Occipital lobe (tissue), 2 donors: Measurements from ENCODE around the gene SMARCA4. TPM values are rescaled to one million over a fixed set of nuclear protein-coding genes. Genes with fewer than 3 reads are reported as not detected.

Experiments used
- DNase-seq: peaks from one replicate; lab custom pipeline; 2025; lab: John Stamatoyannopoulos, UW
- total RNA-seq: library from RNA; depleted of rRNA; stranded (reverse); fragments of >200 nt; gene quantifications from one replicate; pipeline ENCODE4 v1.2.3, GENCODE V29; 2014

The SMARCA4 gene
- total RNA-seq, 1 donor from 2014 or later, result 84.4 TPM

DNA sequence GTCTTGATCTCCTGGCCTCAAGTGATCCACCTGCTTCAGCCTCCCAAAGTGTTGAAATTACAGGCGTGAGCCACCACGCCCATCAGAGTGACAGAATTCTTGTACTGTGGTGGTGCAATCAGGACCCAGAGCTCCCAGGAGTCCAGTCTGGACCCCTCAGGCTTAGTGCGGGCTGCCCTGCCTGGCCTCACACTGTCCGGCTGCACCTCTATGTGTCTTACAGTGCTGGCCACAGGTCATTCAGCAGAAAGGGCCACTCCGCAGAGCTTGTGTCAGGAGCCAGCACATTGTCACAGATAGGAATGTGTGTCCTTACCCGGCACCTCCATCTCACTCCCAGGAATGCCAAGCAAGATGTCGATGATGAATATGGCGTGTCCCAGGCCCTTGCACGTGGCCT lies 49.2 kb downstream of the SMARCA4 start:
- no peak for DNase-seq

DNA sequence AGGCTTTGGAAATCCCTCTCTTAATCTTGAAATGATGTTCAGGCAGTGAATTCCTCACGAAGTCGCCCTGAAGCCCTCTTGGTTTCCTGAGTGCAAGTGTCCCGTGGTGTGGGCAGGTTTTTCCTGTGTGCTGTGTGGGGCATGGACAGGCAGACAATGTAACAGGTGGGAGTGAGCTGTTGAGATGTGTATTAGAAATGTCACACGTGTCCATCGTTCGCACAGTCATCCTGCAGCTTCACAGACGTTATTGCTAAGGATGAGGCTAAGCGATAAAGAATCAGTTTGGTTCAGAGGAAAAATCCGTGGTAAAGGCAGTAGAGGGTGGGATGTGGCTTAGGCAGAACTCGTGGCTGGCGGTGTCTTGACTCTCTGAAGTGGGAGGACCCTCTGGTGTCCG lies 51.7 kb downstream of the SMARCA4 start:
- no peak for DNase-seq

DNA sequence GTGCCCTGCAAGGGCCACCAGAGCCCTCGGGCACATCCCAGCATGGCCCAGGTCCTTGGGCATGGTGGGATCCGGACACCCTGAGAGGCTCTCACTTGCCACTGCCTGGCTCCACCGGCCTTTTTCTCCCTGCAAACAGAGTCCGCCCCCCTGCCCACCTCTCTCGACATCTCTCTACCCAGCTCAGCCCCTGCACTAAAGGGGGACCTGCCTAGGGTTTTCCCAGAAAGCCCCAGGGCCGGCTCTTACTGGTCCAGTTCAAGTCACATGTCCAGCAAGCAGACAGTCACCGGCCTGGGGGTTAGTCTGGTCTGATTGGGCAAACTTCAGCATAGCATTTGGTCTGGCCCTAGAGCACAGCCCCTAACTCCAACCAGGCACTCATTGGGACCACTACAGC lies 52.9 kb downstream of the SMARCA4 start:
- DNase-seq, result no peak

DNA sequence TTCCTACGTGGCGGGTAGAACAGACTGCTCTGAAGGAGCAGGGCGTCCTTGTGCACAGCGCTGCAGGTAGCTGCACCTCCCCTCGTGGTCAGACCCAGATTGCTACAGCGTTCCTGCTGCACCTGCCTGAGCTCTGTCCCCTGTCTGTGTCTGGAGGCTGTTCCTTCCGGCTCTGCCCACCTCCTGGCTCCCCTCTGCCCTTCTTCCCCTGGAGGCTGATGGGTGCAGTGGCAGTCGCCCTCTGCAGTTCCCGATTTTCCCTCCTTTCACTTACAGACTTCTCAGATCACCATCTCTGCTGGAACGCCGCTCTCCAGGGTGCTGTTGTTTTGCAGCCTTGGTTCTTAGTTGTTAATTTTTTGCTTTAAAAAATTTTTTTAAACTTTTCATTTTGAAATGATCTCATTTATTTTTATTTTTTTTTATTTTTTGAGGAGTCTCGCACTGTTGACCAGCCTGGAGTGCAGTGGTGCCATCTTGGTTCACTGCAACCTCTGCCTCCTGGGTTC lies 53.6 kb downstream of the SMARCA4 start:
- DNase-seq, result no peak

DNA sequence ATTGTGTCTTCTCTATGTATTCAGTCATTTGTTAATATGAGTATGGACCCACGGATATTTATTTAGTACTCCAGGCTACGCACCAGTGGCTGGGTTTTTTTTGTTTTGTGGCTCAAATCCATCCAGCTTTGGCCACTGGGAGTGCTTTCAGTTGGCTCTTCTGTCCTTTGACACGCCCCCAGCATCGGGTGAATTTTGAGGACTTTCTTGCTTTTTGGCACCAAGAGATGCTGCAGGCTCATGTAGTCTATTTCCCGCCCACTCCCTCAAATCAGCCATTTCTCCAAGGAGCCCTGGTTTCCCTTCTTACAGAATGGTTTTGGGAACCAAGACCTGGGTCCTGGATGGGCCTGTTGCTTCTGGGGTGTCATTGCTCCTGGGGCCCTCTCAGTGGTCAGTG lies 55.8 kb downstream of the SMARCA4 start:
- DNase-seq, result no peak

DNA sequence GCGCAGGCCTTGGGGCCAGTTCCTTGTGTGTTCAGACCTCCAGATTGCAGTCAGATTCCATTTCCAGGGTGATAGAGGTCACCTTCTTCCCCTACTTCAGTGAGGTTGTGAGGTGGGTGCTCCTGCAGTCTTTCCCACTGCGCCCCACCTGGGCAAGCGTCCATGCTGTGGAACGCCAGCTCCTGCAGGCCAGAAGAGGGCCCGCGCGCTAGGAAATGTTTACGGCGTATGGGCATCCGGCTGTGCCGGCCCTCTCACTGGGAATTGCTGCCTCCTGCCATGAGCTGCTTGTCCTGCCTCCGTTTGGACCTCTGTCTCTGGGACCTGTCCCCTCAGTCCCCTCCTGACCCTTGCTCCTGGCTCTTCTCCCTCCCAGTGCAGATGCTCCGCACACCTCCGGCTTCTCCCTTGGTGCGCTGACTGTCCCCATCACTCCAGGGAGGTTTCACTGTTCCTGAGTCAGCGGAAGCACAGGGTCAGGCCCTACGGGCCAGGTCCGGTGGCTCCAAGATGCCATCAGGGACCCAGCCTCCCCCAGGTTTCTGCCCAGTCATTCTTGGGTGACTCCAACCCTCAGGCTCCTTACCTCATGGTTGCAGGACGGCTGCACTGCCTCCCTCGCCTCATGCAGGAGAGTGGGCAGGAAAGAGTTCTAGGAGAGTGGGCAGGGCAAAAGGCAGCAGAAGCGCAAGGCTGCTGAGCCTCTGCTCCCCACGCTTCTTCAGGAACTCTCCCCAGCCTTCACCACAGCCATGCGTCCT lies 56.6 kb downstream of the SMARCA4 start:
- DNase-seq, result no peak

DNA sequence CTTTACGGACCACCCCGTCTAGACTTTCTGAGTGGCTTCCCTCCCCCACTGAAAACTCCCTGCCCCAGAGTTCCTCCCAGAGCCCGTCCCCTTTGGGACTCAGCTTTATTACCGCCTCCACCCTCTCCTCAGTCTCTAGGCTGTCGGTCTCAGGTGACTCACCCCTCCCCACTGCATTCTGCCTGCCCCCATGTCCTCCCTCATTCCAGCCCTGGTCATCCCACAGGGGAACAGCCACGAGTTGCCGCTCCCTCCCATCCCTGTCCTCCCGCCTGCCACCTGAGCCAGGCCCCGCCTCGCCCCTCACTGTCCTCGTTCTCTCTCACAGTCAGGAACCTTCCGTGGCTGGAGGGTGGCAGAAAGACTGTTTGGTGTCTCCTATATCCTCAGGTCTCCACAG lies 57.3 kb downstream of the SMARCA4 start:
- DNase-seq, result no peak

DNA sequence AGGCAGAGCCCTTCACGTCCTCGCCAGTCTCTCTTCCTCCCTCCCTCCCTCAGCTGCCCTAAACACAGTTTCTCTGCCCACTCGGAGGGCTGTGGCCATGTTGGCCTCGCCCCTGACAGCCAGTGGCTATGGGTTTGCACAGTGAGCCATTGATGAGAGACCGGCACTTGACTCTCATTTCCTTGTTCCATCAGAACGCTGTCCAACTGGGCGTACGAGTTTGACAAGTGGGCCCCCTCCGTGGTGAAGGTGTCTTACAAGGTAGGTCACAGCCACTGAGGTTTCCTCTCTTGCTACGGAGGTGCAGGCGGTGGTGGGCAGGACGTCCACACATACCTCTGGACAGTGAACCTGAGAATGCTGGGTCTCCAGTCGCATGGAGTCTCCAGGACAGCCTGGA lies 57.9 kb downstream of the SMARCA4 start:
- DNase-seq, result no peak

DNA sequence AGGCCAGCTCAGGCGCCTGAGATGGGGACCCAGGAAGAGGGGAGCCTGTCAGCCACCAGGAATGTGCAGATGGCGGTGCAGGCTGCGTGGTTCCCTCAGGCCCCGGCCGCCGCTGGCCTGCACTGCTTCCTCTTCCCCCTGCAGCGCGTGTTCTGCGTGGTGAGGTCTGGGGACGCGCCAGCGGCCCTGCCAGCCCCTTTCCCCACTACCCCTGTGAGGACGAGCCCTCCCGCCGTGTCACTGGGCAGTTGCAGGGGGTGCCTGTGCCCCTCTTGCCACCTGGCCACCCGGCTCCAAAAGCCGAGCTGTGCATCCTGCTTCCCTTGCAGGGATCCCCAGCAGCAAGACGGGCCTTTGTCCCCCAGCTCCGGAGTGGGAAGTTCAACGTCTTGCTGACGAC lies 58.4 kb downstream of the SMARCA4 start:
- no peak for DNase-seq

DNA sequence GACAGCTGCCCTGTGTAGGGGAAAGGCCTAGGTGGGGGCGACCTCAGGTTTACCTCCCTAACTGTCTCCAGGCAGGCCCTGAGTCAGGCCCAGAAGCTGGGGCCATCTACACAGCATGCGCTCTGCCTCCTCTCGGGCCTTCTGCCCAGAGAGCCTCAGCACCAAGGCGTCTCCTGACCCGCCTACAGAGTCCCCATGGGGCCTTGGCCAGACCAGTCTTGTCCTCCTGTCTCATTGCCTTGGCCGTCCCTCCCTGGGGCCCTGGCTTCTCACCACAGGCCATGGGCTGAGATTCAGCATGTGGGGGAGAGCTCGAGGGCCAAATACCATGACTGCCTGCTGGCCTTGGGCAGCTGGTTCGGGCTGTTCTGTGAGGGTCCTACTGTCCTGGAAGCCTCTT lies 59.0 kb downstream of the SMARCA4 start:
- no peak for DNase-seq

DNA sequence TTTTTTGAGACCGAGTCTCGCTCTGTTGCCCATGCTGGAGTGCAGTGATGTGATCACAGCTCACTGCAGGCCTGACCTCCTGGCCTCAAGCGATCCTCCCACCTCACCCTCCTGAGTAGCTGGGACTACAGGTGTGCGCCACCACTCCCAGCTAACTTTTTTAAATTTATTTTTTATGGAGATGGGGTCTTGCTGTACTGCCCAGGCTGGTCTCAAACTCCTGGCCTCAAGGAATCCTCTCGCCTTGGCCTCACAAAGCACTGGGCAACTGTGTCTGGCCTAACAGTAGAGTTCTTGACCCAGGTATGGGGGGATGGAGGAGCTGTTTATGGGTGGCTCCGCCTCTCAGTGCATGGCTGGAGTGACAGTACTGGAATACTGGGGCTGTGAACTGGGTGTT lies 59.6 kb downstream of the SMARCA4 start:
- no peak for DNase-seq

DNA sequence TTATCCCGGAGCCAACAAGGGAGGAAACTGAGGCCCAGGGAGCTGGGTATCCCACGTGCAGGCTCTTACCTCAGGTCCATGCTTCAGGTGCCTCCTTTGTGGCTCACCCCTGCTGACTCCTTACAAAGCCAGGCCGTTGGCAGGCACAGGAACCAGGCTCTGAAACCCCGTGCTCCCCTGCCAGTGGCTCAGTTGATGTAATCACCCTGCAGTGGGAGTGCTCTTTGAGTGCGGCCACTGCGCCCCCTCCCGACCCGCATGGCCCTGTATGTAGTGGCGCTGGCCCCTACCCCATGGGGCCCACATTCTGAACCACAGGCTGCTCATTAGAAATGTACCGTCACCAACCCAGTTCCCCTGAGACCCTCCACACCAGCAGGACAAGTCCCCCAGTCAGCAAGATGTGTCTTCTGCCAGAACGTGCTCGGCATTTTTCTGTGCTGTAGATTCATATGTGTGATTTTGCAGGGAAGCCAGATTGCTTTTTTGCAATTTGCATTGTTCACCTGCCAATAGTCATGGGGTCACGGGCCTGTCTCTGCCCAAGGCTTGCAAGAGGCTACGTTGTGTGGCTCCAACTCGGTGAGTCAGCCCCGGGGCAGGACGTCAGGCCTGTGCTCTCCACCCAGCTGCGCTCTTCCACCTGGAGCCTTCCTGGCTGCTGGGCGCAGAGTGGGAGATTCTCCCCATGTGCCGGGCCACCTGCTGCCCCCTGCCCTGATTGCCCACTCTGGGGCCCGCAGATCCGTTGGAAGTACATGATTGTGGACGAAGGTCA lies 60.3 kb downstream of the SMARCA4 start:
- no peak for DNase-seq

DNA sequence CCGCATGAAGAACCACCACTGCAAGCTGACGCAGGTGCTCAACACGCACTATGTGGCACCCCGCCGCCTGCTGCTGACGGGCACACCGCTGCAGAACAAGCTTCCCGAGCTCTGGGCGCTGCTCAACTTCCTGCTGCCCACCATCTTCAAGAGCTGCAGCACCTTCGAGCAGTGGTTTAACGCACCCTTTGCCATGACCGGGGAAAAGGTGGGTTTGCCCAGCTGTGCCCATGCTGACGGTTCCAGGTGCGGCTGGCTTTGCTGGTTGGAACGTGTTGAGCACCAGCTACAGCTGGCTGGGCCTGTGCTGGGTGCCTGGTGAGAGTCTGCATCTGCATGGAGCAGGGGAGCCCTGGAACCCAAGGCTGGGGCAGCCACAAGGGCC lies 60.9 kb downstream of the SMARCA4 start:
- DNase-seq, result no peak

DNA sequence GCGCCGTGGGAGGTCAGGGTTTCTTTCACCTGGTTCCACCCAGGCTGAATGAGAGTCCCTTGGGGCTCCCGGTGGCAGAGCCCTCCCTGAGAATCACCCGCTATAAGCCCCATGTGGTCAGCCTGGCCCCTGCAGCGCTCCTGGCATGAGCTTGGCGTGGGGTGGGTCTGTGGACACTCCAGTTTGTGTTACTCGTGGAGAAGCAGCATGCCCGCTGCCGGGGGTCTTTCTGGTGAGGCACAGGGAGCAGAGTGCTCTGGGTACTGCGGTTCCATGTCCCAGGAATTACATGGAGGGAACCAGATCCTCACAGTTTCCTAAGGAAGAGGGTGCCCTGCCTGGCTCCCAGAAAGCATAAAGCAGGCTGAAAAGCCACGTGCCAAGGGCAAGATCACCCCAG lies 62.2 kb downstream of the SMARCA4 start:
- DNase-seq, result no peak

DNA sequence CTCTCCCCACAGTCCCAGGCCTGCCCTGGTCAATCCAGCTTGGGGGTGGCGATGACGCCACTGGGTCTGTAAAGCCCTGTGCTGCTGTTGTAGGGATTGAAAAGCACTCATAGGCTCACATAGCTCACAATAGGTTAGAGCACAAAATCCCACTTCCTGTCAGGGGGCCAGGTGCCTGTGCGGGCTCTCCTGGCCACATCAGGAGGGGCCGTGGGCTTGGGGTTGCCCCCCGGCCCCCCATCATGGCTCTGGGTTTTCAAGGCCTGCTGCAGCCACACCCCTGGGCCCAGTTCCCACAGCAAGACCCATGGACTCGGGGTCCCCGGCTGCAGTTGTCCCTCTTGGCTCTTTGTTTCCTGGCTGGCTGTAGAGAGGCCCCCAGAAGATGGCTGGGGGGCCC lies 62.9 kb downstream of the SMARCA4 start:
- no peak for DNase-seq

DNA sequence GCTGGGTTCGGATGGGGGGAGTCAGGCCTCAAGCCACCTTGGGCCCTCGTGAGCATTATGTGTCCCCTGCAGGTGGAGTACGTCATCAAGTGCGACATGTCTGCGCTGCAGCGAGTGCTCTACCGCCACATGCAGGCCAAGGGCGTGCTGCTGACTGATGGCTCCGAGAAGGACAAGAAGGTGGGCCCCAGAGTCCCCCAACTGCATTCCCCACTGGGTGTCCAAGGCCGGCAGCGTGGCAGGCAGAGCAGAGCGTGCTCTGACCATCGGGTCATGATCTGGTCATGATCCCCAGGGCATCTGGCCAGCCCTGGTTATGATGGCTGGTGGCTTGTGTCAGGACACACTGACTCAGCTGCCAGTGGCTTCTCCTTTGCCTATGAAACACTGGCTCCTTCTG lies 63.4 kb downstream of the SMARCA4 start:
- no peak for DNase-seq

DNA sequence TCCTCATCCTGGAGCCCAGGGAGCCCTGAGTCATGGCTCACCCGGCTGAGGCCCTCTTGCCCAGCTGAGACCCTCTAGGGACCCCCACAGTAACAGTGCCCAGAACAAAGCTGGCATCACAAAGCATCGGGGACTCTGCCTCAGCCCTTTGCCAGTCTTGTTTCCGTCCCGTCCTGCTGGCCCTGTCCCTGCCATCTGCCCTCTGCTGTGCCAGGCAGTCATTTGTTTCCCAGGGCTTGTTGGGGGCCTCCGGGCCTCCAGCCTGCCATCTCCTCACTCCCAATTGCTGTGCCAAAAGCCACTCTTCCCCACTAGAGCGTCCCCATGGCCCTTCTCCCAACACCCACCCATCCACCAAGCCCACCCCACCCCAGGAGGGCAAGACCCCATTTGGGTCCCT lies 64.2 kb downstream of the SMARCA4 start:
- no peak for DNase-seq

DNA sequence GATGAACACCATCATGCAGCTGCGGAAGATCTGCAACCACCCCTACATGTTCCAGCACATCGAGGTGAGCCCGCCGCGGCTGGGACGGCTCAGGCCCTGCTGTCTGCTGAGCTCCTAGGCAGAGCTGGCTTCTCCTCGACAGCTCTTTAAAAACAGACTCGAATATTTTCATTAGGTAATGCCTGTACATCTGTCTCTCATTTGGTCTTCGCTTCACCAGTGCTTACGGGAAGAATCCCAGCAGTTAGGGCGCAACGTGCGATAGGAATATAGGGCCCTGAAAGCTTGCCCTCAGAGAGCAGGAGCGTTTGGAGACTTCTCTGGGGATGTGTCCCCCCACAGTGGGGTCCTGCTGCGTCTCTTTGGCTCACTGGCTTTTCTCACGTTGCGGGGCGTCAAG lies 64.6 kb downstream of the SMARCA4 start:
- DNase-seq, result no peak

DNA sequence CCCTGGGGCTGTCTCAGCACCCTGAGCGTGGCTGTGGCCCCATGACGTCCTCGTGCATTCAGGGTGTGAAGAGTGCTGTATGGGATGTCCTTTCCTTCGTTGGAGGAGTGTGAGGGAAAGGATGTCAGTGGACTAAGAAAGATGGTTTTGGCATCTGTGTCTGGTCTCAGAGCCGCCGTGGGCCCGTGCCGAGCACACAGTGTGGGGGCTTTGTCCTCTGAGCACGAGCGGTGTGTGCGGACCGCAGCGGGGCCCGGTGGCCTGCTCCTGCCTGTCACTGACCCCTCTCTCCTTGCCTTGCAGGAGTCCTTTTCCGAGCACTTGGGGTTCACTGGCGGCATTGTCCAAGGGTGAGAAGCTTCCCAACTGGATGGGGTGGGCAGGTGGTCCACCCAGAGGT lies 65.2 kb downstream of the SMARCA4 start:
- no peak for DNase-seq

DNA sequence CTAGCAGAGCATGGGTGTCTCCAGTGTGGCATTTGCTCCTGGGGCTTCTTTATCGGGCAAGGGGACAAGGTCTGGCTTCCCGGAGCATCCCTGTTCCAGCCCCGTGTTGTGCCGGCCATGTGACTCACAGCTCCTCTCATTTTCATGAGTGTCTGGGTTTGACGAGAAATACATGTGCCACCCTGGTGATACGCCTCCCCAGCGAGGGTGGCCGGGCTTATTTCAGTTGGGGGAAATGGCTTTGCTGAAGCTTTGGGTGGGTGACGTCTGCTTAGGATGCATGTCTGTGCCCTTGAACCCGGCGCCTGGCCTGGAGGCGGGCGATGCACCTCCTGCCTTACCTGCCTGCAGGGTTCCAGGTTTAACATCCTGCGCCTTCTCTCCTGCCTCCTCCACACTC lies 66.6 kb downstream of the SMARCA4 start:
- DNase-seq, result no peak

DNA sequence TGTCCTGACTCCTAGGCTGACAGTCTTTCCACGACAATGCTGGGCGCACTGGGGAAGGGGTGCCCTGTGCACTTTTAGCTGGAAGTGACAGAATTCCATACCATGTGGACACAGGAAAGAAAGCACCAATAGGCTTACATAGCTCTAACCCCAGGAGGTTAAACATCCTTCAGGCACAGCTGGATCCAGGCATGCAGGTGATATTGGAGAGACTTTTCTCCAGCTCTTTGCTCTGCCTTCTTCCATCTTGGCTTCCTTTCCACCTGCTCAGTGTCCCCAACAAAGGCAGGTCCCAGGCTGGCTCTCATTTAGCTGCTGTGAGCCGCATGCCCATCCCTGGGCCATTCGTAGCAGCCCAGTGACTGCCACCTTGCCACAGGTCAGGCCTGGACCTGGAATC lies 67.3 kb downstream of the SMARCA4 start:
- no peak for DNase-seq

DNA sequence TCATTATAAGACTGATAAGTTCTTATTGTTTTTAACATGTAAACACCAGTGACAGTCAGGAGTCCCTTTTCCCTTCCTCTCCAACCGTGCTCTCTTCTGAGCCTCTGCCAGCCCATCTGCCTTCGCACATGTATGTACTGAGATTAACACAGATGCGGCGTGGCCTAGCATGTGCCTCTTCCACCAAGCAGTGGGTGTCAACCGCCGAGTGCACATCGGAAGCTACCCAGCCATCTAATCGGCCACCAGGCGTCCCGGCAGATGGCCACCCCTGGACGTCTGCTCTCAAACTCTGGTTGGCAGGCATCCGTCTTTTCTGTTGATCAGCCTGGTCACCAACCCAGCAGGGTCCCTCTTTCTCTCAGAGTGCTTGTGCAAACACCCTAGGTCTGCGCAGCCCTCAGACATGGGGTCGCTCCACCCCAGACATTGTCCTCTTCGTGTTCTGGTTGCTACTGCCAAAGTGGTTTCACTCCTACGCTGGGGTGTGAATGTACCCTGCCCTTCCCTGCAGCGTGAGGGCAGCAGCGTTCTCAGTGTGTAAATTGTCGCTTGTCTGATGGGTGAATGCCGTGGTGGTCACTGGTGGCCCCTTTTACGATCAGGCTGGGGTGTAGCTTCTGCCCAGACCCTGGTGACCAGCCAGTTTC lies 70.7 kb downstream of the SMARCA4 start:
- no peak for DNase-seq

DNA sequence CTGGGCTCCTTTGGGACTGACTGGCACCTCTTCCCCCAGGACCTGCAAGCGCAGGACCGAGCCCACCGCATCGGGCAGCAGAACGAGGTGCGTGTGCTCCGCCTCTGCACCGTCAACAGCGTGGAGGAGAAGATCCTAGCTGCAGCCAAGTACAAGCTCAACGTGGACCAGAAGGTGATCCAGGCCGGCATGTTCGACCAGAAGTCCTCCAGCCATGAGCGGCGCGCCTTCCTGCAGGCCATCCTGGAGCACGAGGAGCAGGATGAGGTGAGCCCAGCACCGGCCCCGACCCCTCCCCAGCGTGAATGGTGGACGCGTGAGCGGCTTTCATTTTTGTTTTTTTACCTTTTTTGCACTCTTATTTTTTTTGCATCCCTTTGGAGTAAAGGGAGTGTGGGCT lies 72.4 kb downstream of the SMARCA4 start:
- no peak for DNase-seq
